ENCODE data around the gene ASTL. TPM values are rescaled to one million over a fixed set of nuclear protein-coding genes. Genes with fewer than 3 reads are reported as not detected.

The ASTL gene
- total RNA-seq, 1 experiment from 2014 or later: not detected

DNA sequence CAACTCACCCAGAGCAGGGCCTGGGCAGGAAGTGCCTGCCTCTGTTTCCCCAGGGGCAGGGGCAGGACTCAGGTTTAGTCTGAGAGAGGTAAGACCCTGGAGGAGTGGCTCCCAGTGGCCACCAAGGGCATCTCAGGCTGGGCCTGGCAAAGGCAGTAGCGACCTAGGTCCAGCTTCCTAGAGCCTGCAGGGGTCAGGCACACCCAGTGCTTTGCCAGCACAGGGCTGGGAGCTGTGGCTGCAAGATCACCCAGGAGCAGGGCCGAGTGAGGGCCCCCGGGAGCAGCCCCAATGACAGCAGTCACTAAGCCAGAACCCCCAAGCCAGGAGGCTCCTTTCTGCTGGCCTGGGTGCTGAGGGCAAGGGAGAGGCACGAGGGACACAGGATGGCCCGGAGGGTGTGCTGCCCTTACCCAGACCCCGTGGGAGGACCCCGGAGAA, 15.7 kb upstream of the ASTL start:
- Histone ChIP-seq H3K4me3 (no peak overlapping the region), H3K36me3 (no peaks in the 10 kb centered on the region), H3K9me3 (replicated peaks) (no peaks in the 10 kb centered on the region), H3K27ac (no peak overlapping the region), H3K27me3 (no peaks in the 10 kb centered on the region), H3K4me1 (peaks cover 53% of the 10 kb centered on the region)
- no peak for DNase-seq

GRCh38 chr2:96153291-96153713, 15.0 kb upstream of the ASTL start:
- no peak overlapping the region; the same call in 1 of the 2 replicates for H3K27ac ChIP-seq
- no peak for DNase-seq
- H3K9me3 ChIP-seq (replicated peaks): no peaks in the 10 kb centered on the region
- no peaks in the 10 kb centered on the region for H3K27me3 ChIP-seq
- peaks cover 52% of the 10 kb centered on the region for H3K4me1 ChIP-seq
- H3K36me3 ChIP-seq: no peaks in the 10 kb centered on the region
- H3K4me3 ChIP-seq: no peak overlapping the region

DNA sequence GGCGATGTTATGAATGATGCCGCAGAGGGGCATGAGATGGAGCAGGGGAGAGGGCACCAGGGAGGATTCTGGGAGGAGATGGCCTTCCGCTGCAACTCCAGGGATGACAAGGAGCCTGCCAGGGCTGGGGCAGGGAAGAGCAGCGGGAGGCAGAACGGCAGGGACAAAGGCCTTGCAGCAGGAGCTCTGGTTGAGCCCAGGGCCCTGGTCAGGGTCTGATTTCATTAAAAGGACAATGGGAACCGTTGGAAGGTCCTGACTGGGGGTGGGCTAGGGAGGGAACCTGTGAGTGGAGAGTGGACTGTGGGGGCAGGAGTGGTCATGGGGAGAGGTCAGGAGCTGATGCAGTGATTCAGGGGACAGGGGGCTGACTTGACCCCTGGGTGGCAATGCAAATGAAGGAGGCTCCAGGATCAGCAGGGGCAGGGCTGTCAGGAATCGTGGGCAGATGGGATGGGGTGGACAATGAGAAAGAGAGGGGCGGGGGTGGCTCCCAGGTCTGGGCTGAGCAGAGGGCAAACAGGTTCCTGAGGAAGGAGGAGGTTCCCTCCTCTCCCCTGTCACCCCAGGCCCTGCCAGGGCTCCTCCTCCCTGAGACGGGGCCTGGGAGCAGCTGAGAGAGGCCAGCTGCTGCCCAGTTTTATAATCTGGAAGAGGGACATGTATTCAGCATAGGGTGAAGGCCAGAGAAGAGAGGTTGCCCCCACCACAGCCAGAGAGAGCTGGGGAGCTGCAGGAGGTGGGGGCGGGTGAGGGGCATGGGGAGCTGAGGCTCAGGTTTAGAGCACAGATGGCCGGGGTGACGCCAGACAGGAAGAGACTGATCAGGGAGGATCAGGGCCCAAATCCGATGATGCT, 14.2 kb upstream of the ASTL start:
- Histone ChIP-seq H3K27me3 (no peaks in the 10 kb centered on the region), H3K27ac (peak overlapping the region; percentile 23; the same call in 1 of the 2 replicates), H3K4me1 (peaks cover 52% of the 10 kb centered on the region), H3K4me3 (no peak overlapping the region), H3K9me3 (replicated peaks) (no peaks in the 10 kb centered on the region), H3K36me3 (no peaks in the 10 kb centered on the region)
- DNase-seq: peak; percentile 64 to 66

- H3K27me3 ChIP-seq: no peaks in the 10 kb centered on the region
- no peak overlapping the region for H3K4me3 ChIP-seq
- no peak for DNase-seq
- H3K36me3 ChIP-seq: no peaks in the 10 kb centered on the region
- H3K27ac ChIP-seq: no peak overlapping the region
- H3K4me1 ChIP-seq: peaks cover 50% of the 10 kb centered on the region
- H3K9me3 ChIP-seq (replicated peaks): no peaks in the 10 kb centered on the region
Measured at GRCh38 chr2:96151595-96152303, 13.4 kb upstream of the ASTL start.

- no peak overlapping the region for H3K27ac ChIP-seq
- no peak overlapping the region for H3K4me3 ChIP-seq
- no peaks in the 10 kb centered on the region for H3K36me3 ChIP-seq
- no peaks in the 10 kb centered on the region for H3K9me3 ChIP-seq (replicated peaks)
- DNase-seq: no peak
- no peaks in the 10 kb centered on the region for H3K27me3 ChIP-seq
- peaks cover 57% of the 10 kb centered on the region for H3K4me1 ChIP-seq
Measured at GRCh38 chr2:96150791-96151594, 12.7 kb upstream of the ASTL start.

GRCh38 chr2:96150007-96150640, 11.8 kb upstream of the ASTL start:
- no peak for DNase-seq
- Histone ChIP-seq H3K4me1 (peaks cover 61% of the 10 kb centered on the region), H3K27ac (no peak overlapping the region; the same call in 1 of the 2 replicates), H3K36me3 (no peaks in the 10 kb centered on the region), H3K9me3 (replicated peaks) (no peaks in the 10 kb centered on the region), H3K4me3 (no peak overlapping the region), H3K27me3 (no peaks in the 10 kb centered on the region)

GRCh38 chr2:96148410-96149217, 10.3 kb upstream of the ASTL start:
- H3K27ac ChIP-seq: peak overlapping the region; percentile 91

DNA sequence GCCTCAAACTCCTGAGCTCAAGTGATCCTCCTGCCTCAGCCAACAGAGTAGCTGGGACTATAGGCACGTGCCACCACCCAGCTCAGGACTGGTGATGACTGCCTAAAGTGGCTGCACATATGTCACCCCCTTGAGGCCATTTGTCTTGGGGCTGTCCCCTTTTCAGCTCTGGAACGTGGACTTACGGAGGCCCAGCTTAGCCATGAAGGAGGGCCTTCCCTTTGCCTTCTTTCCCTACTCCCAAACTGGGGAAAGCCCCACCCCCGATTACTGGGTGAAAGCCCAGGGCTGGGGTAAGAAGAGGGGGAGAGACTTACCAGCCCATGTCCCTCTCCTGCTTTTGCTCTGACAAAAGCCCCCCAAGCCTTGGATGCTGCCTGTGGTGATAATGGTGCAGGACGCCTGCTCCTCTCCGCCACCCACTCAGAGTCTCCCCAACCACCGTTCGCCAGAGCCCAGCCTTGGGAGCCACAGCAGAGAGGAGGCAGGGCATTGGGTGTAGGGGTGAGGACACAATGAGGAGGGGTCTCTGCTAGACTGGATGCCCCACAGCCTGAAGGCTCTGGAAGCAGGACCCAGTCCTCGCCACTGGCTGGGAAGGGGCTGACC, 9.4 kb upstream of the ASTL start:
- peak; percentile 49 to 56 for DNase-seq
- H3K27me3 ChIP-seq: no peaks in the 10 kb centered on the region
- H3K36me3 ChIP-seq: no peaks in the 10 kb centered on the region
- H3K4me3 ChIP-seq: peak overlapping the region; percentile 48; the same call in 1 of the 2 replicates
- H3K9me3 ChIP-seq (replicated peaks): no peaks in the 10 kb centered on the region
- H3K27ac ChIP-seq: peak overlapping the region; percentile 91
- H3K4me1 ChIP-seq: peaks cover 49% of the 10 kb centered on the region

More at GRCh38 chr2:96148410-96149217, 10.3 kb upstream of the ASTL start:
- no peaks in the 10 kb centered on the region for H3K36me3 ChIP-seq
- peak overlapping the region; percentile 48 for H3K4me3 ChIP-seq
- H3K9me3 ChIP-seq (replicated peaks): no peaks in the 10 kb centered on the region
- DNase-seq: peak; percentile 89 to 94
- H3K4me1 ChIP-seq: peaks cover 58% of the 10 kb centered on the region
- no peaks in the 10 kb centered on the region for H3K27me3 ChIP-seq

GRCh38 chr2:96146881-96147592, 8.7 kb upstream of the ASTL start:
- Histone ChIP-seq H3K36me3 (no peaks in the 10 kb centered on the region), H3K4me1 (peaks cover 43% of the 10 kb centered on the region), H3K27ac (peak overlapping the region; percentile 91), H3K4me3 (peak overlapping the region; percentile 50), H3K27me3 (no peaks in the 10 kb centered on the region), H3K9me3 (replicated peaks) (no peaks in the 10 kb centered on the region)
- peak; percentile 84 to 91 for DNase-seq

DNA sequence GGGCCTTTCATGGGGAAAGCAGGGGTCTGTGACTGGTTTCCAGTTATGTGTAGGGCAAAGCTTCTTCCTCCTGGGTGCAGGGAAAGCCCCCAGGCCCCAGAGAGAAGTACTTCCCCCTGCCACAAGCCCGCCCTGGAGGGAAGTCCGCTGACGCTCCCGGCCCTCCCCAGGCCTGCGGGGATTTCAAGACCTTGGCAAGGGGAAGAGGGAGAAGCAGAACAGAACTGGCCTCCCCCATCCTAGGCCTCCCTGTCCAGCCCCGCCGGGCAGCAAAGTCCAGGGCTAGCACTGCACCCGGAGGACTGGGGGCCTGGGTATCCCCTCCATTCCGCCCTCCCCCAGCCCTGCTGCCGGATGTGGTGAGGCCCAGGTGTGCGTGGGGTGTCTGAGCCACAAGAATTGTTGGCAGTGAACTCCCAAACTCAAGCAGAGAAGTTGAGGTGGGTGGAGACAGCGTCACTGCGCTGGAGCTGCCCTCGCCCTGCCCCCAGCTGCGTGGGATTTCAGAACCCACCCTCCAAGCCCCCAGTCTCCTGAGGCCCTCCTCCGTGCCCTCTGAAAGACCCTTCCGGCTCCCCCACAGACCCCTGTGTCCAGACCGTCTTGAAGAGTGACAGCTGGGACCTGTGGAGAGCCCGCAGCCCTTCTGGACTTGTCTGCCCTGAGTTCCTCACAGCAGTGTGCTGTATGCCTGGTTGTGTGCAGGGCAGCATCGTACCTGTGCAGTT, 8.0 kb upstream of the ASTL start:
- no peaks in the 10 kb centered on the region for H3K36me3 ChIP-seq
- H3K27ac ChIP-seq: peak overlapping the region; percentile 91
- H3K9me3 ChIP-seq (replicated peaks): no peaks in the 10 kb centered on the region
- peak overlapping the region; percentile 50 for H3K4me3 ChIP-seq
- H3K27me3 ChIP-seq: no peaks in the 10 kb centered on the region
- DNase-seq: peak; percentile 61 to 75
- peaks cover 42% of the 10 kb centered on the region for H3K4me1 ChIP-seq

- Histone ChIP-seq H3K27ac (peak overlapping the region; percentile 91), H3K27me3 (no peaks in the 10 kb centered on the region), H3K4me1 (peaks cover 42% of the 10 kb centered on the region), H3K4me3 (peak overlapping the region; percentile 50), H3K9me3 (replicated peaks) (no peaks in the 10 kb centered on the region), H3K36me3 (no peaks in the 10 kb centered on the region)
- DNase-seq: no peak
Measured at GRCh38 chr2:96145848-96146152, 7.5 kb upstream of the ASTL start.

DNA sequence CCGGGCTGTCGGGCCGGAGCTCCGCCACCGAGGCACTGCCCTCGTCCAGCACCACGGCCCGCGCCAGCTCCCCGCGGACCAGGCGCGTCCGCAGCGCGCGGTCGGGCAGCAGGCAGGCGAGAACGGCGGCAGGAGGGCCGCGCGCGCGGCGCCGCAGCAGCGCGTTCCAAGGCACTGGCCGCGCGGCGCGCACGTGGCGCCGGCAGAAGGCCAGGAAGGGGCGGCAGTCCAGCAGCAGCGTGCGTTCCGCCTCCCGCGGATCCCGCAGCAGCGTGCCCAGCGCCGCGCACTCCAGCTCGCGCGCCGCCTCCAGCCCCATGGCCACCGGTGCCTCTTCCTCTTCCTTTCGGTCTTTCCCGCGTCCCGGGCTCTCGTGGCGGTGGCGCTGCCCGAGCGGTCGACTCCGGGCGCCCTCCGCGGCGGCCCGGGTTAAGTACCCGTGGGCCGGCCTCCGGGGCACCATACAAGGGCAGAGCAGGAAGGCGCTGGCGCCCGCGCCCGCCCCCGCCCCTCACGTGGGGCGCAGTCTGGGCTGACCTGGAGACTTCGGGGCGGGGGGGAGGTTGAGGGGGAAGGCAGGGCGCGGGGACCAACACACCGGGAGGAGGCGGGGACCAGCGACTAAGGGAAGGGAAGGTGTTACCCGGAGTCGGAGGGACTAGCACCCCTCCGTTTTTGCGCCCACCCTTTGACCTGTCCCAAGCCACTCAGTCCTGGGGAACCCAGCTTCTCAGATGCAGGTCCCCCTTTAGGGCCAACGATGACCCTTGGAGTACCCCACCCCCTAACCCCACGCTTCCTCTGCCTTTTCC, 6.9 kb upstream of the ASTL start, which contains the start of gene DUSP2:
Gene DUSP2, minus strand, starts transcription at position 405 of the 812 bp plus-strand sequence. Its CDS starts 86 bp downstream, at position 319.
- no peak for DNase-seq
- peak within 1 kb of the TSS; percentile 50 for H3K4me3 ChIP-seq
- peak within 1 kb of the TSS; percentile 91 for H3K27ac ChIP-seq
- H3K27me3 ChIP-seq: no peaks in the 10 kb centered on the region
- H3K36me3 ChIP-seq: no peaks in the 10 kb centered on the region
- no peaks in the 10 kb centered on the region for H3K9me3 ChIP-seq (replicated peaks)
- H3K4me1 ChIP-seq: peaks cover 42% of the 10 kb centered on the region
